Aorta (tissue), 5 donors: Measurements from ENCODE around the gene PIGC. TPM values are rescaled to one million over a fixed set of nuclear protein-coding genes. Genes with fewer than 3 reads are reported as not detected.

ENCODE experiments used
- ATAC-seq: fragments of 200-7000 bp; cut with Tn5 transposase; one replicate; pipeline ENCODE4 v1.9.1; 2022; ENCODE audit warnings: moderate library complexity; ENCODE audit not compliant: low FRiP score
- DNase-seq, 2 donors: peaks; one replicate each; pipeline ENCODE4 v3.0.0-alpha.2; 2020
- H3K27ac ChIP-seq, 2 donors: one replicate each; pipeline ENCODE4 v1.5.1; 2013; ENCODE audit warnings: low read length in 2 of 2, mild to moderate bottlenecking in 2 of 2, moderate library complexity in 2 of 2, control low read depth in 1 of 2, inconsistent platforms in 1 of 2, low read depth in 1 of 2
- H3K27me3 ChIP-seq, 2 donors: one replicate each; pipeline ENCODE4 v1.6.1; 2013; ENCODE audit warnings: control low read depth in 1 of 2, low read length in 1 of 2, mild to moderate bottlenecking in 1 of 2, moderate library complexity in 1 of 2; ENCODE audit not compliant: insufficient read depth in 2 of 2, control insufficient read depth in 1 of 2
- H3K36me3 ChIP-seq, 2 donors: one replicate each; pipeline ENCODE4 v1.6.1; 2013; ENCODE audit warnings: control low read depth in 1 of 2, low read length in 1 of 2, mild to moderate bottlenecking in 1 of 2; ENCODE audit not compliant: insufficient read depth in 2 of 2, control insufficient read depth in 1 of 2
- H3K4me1 ChIP-seq, 2 donors: one replicate each; pipeline ENCODE4 v1.6.1; 2013; ENCODE audit warnings: low read length in 2 of 2, control low read depth in 1 of 2, mild to moderate bottlenecking in 1 of 2, moderate library complexity in 1 of 2; ENCODE audit not compliant: insufficient read depth in 2 of 2, control insufficient read depth in 1 of 2
- H3K4me3 ChIP-seq, 2 donors: one replicate each; pipeline ENCODE4 v1.5.1; 2013; ENCODE audit warnings: low read length in 2 of 2, control low read depth in 1 of 2, mild to moderate bottlenecking in 1 of 2
- H3K9me3 ChIP-seq: one replicate; pipeline ENCODE4 v1.6.1; 2013; ENCODE audit warnings: mild to moderate bottlenecking, low read length; ENCODE audit not compliant: control insufficient read depth
- WGBS, 2 donors: extraction: QIAGEN DNeasy Blood & Tissue Kit; methylation state at CpG; one replicate each; pipeline ENCODE4 v1.1.7; 2013; 5-methylcytosine and 5-hydroxymethylcytosine counted together
- intact Hi-C, 2 donors: fragments of 100-400 bp; cut with DNase I; formaldehyde crosslinking; loops; one replicate each; pipeline versions ENCODE4 v1.14.2 to v1.15.0; 2022
- polyA plus RNA-seq, 2 donors: library from polyadenylated mRNA; stranded (reverse); fragments of 200-250 nt; gene quantifications; one replicate each; pipeline ENCODE4 v1.2.3, GENCODE V29; 2013
- total RNA-seq, 2 donors: library from RNA; stranded (reverse); fragmentation: NEBNext Ultra II Directional; extraction: Animal tissue kit (Norgen Biotek cat#: 25700); gene quantifications; one replicate each; pipeline ENCODE4 v1.2.1, GENCODE V29; 2021
- donor health status: healthy with polysubstance abuse.
- donor health status: Bipolar disorder and iron deficiency.
- donor health status: DM: no; HTN: no; CAD: no.
- donor health status: DM: no; HTN: no; CAD: no.
- donor health status: DM: yes; HTN: yes; CAD: no.

PIGC gene
- total and polyA plus RNA-seq, 4 donors = 18.0 to 27.2 (median 23.5) TPM

DNA sequence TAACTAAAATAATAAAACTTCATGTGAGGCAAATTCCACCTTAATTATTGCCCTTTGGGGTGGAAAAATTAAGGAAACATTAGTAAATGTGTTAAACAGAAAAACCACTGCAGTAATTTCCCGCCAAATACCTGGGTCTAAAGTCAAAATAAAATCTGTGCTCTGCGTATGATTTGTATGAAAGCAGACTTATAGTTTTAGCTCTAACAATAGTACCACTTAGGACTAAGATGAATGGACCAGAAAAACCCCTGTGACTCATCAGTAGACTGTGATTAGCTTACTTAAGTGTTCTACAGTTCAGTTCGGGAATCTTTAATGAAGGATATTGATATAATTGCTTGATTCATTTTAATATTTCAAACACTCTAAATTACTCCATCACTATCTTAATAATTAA is 46.6 kb downstream of the PIGC start:
- ATAC-seq = no peak
- Histone ChIP-seq H3K27me3 (no peaks in the 10 kb centered on the region), H3K36me3 (no peaks in the 10 kb centered on the region), H3K9me3 (no peaks in the 10 kb centered on the region), H3K4me3 (no peak overlapping the region), H3K27ac (peak overlapping the region in 1 of 2 donors; percentile 76), H3K4me1 (peaks cover 2 to 7% of the 10 kb centered on the region in 2 donors)
- intact Hi-C loops = loop anchor here in 1 of 2 donors (5.0 kb wide), 1 partner anchor 140 kb away; no protein-coding TSS in a partner anchor
- 14 to 23% methylated on average over 3 of the region's 3 CpGs for WGBS, 2 donors
- no peak for DNase-seq

GRCh38 chr1:172395576-172395975 is 48.3 kb downstream of the PIGC start:
- Histone ChIP-seq H3K9me3 (no peaks in the 10 kb centered on the region), H3K27me3 (no peaks in the 10 kb centered on the region), H3K4me3 (no peak overlapping the region), H3K36me3 (no peaks in the 10 kb centered on the region), H3K4me1 (peaks cover 2 to 6% of the 10 kb centered on the region in 2 donors), H3K27ac (no peak overlapping the region)
- ATAC-seq (no peak), DNase-seq (no peak)
- intact Hi-C loops = loop anchor here in 1 of 2 donors (5.0 kb wide), 1 partner anchor 138 kb away; no protein-coding TSS in a partner anchor
- WGBS, 2 donors = 79 to 80% methylated on average over 3 of the region's 3 CpGs

- 88 to 90% methylated on average over 5 of the region's 5 CpGs for WGBS, 2 donors
- no peak for ATAC-seq
These were observed 49.1 kb downstream of the PIGC start for GRCh38 chr1:172394811-172395210.

DNA sequence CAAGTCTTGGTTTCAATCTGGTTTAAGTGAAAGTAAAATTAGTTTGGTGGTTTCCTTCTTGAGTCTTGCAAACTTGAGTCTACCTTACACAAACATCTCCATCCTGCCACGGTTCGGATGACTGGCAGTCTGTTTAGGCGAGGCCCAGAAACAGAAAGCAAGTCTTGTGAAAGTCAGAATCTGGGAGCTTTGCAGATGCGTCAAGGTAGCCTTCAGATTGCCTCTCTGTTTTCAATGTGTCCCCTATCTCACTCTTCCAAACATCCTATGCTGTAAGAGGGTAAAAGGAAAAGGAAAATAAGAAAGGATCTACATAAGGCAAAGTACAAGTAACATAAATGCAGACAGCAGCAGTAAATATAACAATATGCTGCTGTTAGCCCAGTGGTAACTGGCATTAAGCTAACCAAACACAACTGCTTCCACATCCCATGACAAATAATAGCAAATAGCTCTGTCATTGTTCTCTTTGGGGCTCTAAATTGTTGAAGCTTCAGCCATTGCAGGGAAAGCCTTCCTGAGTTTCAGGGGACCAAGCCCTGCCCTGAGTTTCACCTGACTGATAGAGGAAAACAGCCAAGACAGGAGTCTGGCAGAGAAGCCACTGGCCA is 49.6 kb downstream of the PIGC start:
- ATAC-seq = no peak
- peak overlapping the region in 1 of 2 donors; percentile 3 for H3K4me3 ChIP-seq
- peak overlapping the region; percentile 24 to 78 for H3K27ac ChIP-seq
- no peaks in the 10 kb centered on the region for H3K36me3 ChIP-seq
- no peaks in the 10 kb centered on the region for H3K9me3 ChIP-seq
- no peaks in the 10 kb centered on the region for H3K27me3 ChIP-seq
- peak in 1 of 2 donors; percentile 51 for DNase-seq
- 21% methylated on average over 4 of the region's 4 CpGs for WGBS, 2 donors
- intact Hi-C loops = loop anchor here in 1 of 2 donors (5.0 kb wide), 1 partner anchor 72 kb away; no protein-coding TSS in a partner anchor
- H3K4me1 ChIP-seq = peaks cover 0 to 6% of the 10 kb centered on the region in 2 donors

More at GRCh38 chr1:172394811-172395210, 49.1 kb downstream of the PIGC start:
- H3K36me3 ChIP-seq = no peaks in the 10 kb centered on the region
- intact Hi-C loops = loop anchor here (5.0 kb wide), 2 partner anchors 73 to 138 kb away; no protein-coding TSS in a partner anchor
- H3K4me1 ChIP-seq = peaks cover 0 to 6% of the 10 kb centered on the region in 2 donors
- no peak overlapping the region for H3K27ac ChIP-seq
- DNase-seq = no peak
- no peaks in the 10 kb centered on the region for H3K9me3 ChIP-seq
- H3K4me3 ChIP-seq = no peak overlapping the region
- H3K27me3 ChIP-seq = no peaks in the 10 kb centered on the region

- intact Hi-C loops = loop anchor here in 1 of 2 donors (5.0 kb wide), 1 partner anchor 71 kb away; no protein-coding TSS in a partner anchor
- Histone ChIP-seq H3K9me3 (no peaks in the 10 kb centered on the region), H3K36me3 (no peaks in the 10 kb centered on the region), H3K4me1 (peaks cover 0 to 4% of the 10 kb centered on the region in 2 donors), H3K27me3 (no peaks in the 10 kb centered on the region), H3K4me3 (no peak overlapping the region), H3K27ac (peak overlapping the region; percentile 28 to 43)
- ATAC-seq = no peak
- WGBS, 2 donors = 57 to 63% methylated on average over 5 of the region's 5 CpGs
- no peak for DNase-seq
These were observed 50.5 kb downstream of the PIGC start for GRCh38 chr1:172393354-172393753.

DNA sequence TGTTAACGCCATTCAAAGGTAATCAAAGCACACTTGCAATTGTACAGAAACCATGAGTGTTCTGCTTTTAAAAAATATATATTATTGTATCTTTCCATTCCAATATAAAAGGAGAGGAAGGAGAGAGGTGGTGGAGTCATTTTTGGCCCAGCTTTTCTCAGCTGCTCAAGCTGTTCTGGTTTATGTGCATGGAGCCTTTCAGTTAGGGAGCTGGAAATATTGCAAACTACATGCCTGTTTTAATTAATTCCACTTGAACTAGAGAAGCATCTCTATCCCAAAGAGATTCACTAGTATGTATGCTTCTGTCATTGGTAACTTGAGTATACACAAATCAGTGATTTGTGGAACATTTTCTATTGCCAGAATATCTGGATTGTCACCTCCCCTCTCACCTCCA is 51.9 kb downstream of the PIGC start:
- DNase-seq (no peak), ATAC-seq (no peak)
- Histone ChIP-seq H3K9me3 (no peaks in the 10 kb centered on the region), H3K36me3 (no peaks in the 10 kb centered on the region), H3K27ac (no peak overlapping the region), H3K27me3 (no peaks in the 10 kb centered on the region), H3K4me3 (no peak overlapping the region), H3K4me1 (peaks cover 0 to 4% of the 10 kb centered on the region in 2 donors)
- intact Hi-C loops = loop anchor here (2.0 to 5.0 kb wide), 2 partner anchors 31 to 70 kb away; no protein-coding TSS in a partner anchor
- WGBS, 2 donors = 98 to 99% methylated on average over 1 of the region's 1 CpG

Other genes starting within 250 kb of the PIGC start
- gene C1orf105, start 23.4 kb downstream of the PIGC start, total RNA-seq = not detected
- not detected for gene C1orf105, start 23.4 kb downstream of the PIGC start, polyA plus RNA-seq
- 10 to 100 TPM; 36.1 to 37.7 TPM for gene SUCO, start 89.1 kb upstream of the PIGC start, total RNA-seq
- 1 to 10 TPM; 7.4 to 9.6 TPM for gene SUCO, start 89.1 kb upstream of the PIGC start, polyA plus RNA-seq
- gene FASLG, start 215.0 kb upstream of the PIGC start, total RNA-seq = under 1 TPM in 1 of 2 donors, not detected in 1; 0.33 TPM
- not detected for gene FASLG, start 215.0 kb upstream of the PIGC start, polyA plus RNA-seq